BJ (cell line): ENCODE results near the gene KRT81. TPM values are rescaled to one million over a fixed set of nuclear protein-coding genes. Genes with fewer than 3 reads are reported as not detected.

Experiments
- CTCF ChIA-PET: fragments of 350-600 bp; formaldehyde crosslinking; extraction: SDS; loops from one replicate; lab custom pipeline; 2021; ENCODE audit warnings: antibody characterized with exemption, inconsistent platforms; lab: Yijun Ruan, JAX
- POLR2A ChIA-PET: fragments of 300-600 bp; sonication (Branson Sonifier 250); formaldehyde crosslinking; extraction: SDS; loops from one replicate; lab custom pipeline; 2021; ENCODE audit warnings: antibody characterized with exemption; lab: Charles Lee
- DNase-seq: peaks from one replicate; pipeline ENCODE4 v3.0.0-alpha.2; 2011; ENCODE audit warnings: low read depth
- H3K27me3 ChIP-seq: 2 replicates; pipeline ENCODE4 v1.6.0; 2011; ENCODE audit warnings: low read length; ENCODE audit not compliant: control insufficient read depth, insufficient read depth
- H3K36me3 ChIP-seq: 2 replicates; pipeline ENCODE4 v1.5.1; 2011; ENCODE audit warnings: low read length; ENCODE audit not compliant: control insufficient read depth, insufficient read depth
- H3K4me3 ChIP-seq: 2 replicates; pipeline ENCODE4 v1.5.1; 2011; ENCODE audit warnings: low read depth, mild to moderate bottlenecking, control low read depth, low read length
- CTCF ChIP-seq: IDR thresholded peaks from 2 replicates; pipeline ENCODE4 v1.5.1; 2011; ENCODE audit warnings: low read depth, mild to moderate bottlenecking, control low read depth, inconsistent platforms, low read length, moderate library complexity; ENCODE audit not compliant: insufficient read depth
- polyA minus RNA-seq: library from RNA; depleted of rRNA, polyadenylated mRNA; stranded (reverse); fragments of >200 nt; gene quantifications from 2 replicates; pipeline ENCODE4 v1.2.3, GENCODE V29; 2011; rRNA and poly(A)+ RNA removed
- polyA plus RNA-seq: library from polyadenylated mRNA; depleted of rRNA; stranded (reverse); fragments of >200 nt; gene quantifications from 2 replicates; pipeline ENCODE4 v1.2.3, GENCODE V29; 2011; rRNA removed

Gene KRT81
- polyA plus RNA-seq (15.7 and 24.7 TPM in 2 replicates), polyA minus RNA-seq (6.8 TPM in 2 replicates)

- no peaks in the 10 kb centered on the region for H3K27me3 ChIP-seq
- TF ChIP-seq CTCF: no peak
- ChIA-PET CTCF (interaction anchor here (1.0 to 1.8 kb wide), 2 partner anchors 12 to 35 kb away, joined by 3 to 6 read pairs; no protein-coding TSS in a partner anchor), POLR2A (no interaction called here)
- DNase-seq: no peak
- no peak within 1 kb of the TSS for H3K4me3 ChIP-seq
- H3K36me3 ChIP-seq: no peaks in the 10 kb centered on the region
Observed at GRCh38 chr12:52291267-52291935, at the start of gene KRT81. Gene KRT81 (minus strand): TSS chr12:52291534. CDS start chr12:52291465, 69 bp downstream.

GRCh38 chr12:52338241-52338960, 47.1 kb upstream of the KRT81 start:
- POLR2A ChIA-PET: no interaction called here
- CTCF ChIA-PET: interaction anchor here (0.5 to 3.0 kb wide), 5 partner anchors 11 to 543 kb away, joined by 3 to 22 read pairs (median 3); no protein-coding TSS in a partner anchor
- Histone ChIP-seq H3K4me3 (no peak overlapping the region), H3K36me3 (no peaks in the 10 kb centered on the region), H3K27me3 (peaks cover 10% of the 10 kb centered on the region)
- no peak for TF ChIP-seq CTCF
- no peak for DNase-seq

- Histone ChIP-seq H3K4me3 (no peak overlapping the region), H3K36me3 (no peaks in the 10 kb centered on the region), H3K27me3 (peaks cover 7% of the 10 kb centered on the region)
- no peak for DNase-seq
- TF ChIP-seq CTCF: no peak
- POLR2A ChIA-PET: no interaction called here
- CTCF ChIA-PET: interaction anchor here (0.9 to 3.0 kb wide), 2 partner anchors 10 to 30 kb away, joined by 4 to 22 read pairs; no protein-coding TSS in a partner anchor
Observed at GRCh38 chr12:52337054-52337453, 45.7 kb upstream of the KRT81 start.

- CTCF ChIA-PET: interaction anchor here (3.0 kb wide), 1 partner anchor 9 kb away, joined by 22 read pairs; no protein-coding TSS in a partner anchor
- no peak for TF ChIP-seq CTCF
- POLR2A ChIA-PET: no interaction called here
- no peaks in the 10 kb centered on the region for H3K36me3 ChIP-seq
- H3K27me3 ChIP-seq: peaks cover 6% of the 10 kb centered on the region
- DNase-seq: no peak
- no peak overlapping the region for H3K4me3 ChIP-seq
Observed at GRCh38 chr12:52336641-52337040, 45.3 kb upstream of the KRT81 start.

GRCh38 chr12:52335598-52336262, 44.4 kb upstream of the KRT81 start:
- ChIA-PET POLR2A (no interaction called here), CTCF (interaction anchor here (1.4 kb wide), 1 partner anchor 549 kb away, joined by 5 read pairs; no protein-coding TSS in a partner anchor)
- TF ChIP-seq CTCF: no peak
- Histone ChIP-seq H3K27me3 (peaks cover 5% of the 10 kb centered on the region), H3K4me3 (no peak overlapping the region), H3K36me3 (no peaks in the 10 kb centered on the region)
- DNase-seq: no peak
